ENCODE data around the gene RNU6-1. TPM values are rescaled to one million over a fixed set of nuclear protein-coding genes. Genes with fewer than 3 reads are reported as not detected.

Gene RNU6-1
- total RNA-seq, result not detected in 2 replicates

DNA sequence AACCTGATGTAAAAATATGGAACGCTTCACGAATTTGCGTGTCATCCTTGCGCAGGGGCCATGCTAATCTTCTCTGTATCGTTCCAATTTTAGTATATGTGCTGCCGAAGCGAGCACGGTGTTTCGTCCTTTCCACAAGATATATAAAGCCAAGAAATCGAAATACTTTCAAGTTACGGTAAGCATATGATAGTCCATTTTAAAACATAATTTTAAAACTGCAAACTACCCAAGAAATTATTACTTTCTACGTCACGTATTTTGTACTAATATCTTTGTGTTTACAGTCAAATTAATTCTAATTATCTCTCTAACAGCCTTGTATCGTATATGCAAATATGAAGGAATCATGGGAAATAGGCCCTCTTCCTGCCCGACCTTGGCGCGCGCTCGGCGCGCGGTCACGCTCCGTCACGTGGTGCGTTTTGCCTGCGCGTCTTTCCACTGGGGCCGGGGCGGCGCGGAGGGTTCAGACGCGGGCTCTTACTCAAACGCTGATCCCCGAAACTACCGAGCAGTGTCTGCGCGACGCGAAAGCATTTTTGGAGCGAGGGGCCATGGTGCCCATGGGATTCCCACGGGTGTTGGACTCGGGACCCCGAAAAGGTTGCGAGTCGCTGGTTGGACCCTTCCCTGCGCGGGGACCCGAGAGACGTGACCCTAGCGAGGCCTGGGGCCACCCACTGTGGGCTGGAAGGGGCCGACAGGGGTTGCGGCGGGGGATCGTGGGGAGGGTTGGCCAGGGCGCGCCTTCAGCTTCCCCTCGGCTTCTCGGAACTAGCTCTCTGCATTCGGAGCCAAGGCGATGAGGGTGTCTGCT is at the start of gene RNU6-1:
TSS of gene RNU6-1 (minus strand) at position 117 of the 820 bp plus-strand sequence.
- H3K4me3 Mint-ChIP-seq, result peak within 1 kb of the TSS; percentile 95
- intact Hi-C loops (cut with micrococcal nuclease), result loop anchor here (2.0 to 10.0 kb wide), 6 partner anchors 78 to 1135 kb away; partner anchors contain the start of genes C15orf61, MAP2K5, PIAS1 and SMAD6
- peaks cover 35% of the 10 kb centered on the region for H3K27me3 Mint-ChIP-seq
- peak; percentile 99 for DNase-seq
- H3K36me3 Mint-ChIP-seq (ENCODE audit: low read depth), result peaks cover 3% of the 10 kb centered on the region
- no peaks in the 10 kb centered on the region for H3K9me3 Mint-ChIP-seq
- H3K4me1 Mint-ChIP-seq, result peaks cover 27% of the 10 kb centered on the region
- H3K27ac Mint-ChIP-seq, result peak within 1 kb of the TSS; percentile 98

DNA sequence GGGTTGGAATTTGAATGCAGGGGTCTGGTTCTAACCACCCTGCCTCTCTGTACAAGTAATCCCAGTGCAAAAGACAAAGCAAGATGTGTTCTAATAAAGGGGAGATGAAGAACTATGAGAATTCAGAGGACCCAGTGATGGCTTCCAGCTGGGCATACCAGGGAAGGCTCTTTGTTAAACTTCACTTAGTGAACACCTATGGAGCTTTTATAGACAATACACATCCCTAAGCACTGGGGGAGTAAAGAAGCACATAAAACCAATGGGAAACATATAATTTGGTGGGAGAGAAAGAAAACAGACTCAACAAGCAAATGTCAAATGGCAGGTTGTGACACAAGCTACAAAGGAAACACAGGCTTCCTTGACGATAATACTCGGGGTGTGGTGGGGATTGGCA is 47.9 kb upstream of the RNU6-1 start:
- Mint-ChIP-seq H3K27ac (no peak overlapping the region), H3K4me3 (no peak overlapping the region), H3K36me3 (ENCODE audit: low read depth) (no peaks in the 10 kb centered on the region), H3K27me3 (peaks cover 19% of the 10 kb centered on the region), H3K9me3 (peaks cover 15% of the 10 kb centered on the region), H3K4me1 (peaks cover 9% of the 10 kb centered on the region)
- DNase-seq, result no peak
- intact Hi-C loops (cut with micrococcal nuclease), result no loop called here

DNA sequence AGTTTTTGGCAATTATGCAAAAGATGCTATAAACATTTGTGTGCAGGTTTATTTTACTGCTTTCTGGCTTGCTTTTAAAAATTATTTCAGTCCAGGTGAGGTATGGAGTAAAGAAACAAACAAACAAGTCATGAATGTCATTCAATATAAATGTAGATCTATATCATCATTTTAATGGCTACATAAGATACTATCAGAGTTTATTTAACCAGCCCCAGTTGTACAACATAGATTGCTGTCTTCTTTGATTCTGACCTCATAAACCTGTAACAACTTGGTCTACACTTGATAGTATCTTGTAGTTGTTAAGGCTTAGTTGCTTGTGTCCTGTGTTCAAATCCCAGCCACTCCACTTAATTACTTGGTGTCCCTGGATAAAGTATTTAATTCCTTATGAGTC is 46.0 kb upstream of the RNU6-1 start:
- intact Hi-C loops (cut with micrococcal nuclease), result no loop called here
- Mint-ChIP-seq H3K27ac (no peak overlapping the region), H3K4me3 (no peak overlapping the region)

DNA sequence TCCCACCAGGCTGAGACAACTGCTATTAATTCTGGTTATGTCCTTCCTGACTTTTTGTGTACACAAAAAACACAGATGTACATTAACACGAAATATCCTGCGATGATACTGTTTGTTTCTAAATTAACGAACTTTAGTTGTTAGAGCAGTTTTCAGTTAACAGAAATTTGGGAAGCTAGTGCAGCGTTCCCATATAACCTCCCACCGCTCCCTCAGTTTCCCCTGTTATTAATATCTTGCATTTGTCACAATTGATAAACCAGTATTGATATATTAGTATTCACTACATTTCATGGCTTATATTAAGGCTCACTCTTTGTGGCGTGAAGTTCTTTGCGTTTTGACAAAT is 45.3 kb upstream of the RNU6-1 start:
- Mint-ChIP-seq H3K4me1 (peaks cover 16% of the 10 kb centered on the region), H3K4me3 (peak overlapping the region; percentile 78), H3K9me3 (peaks cover 7% of the 10 kb centered on the region), H3K36me3 (ENCODE audit: low read depth) (no peaks in the 10 kb centered on the region), H3K27ac (no peak overlapping the region), H3K27me3 (peaks cover 24% of the 10 kb centered on the region)
- intact Hi-C loops (cut with micrococcal nuclease), result no loop called here
- DNase-seq, result no peak

More for the DNA sequence above, 46.0 kb upstream of the RNU6-1 start:
- no peaks in the 10 kb centered on the region for H3K36me3 Mint-ChIP-seq (ENCODE audit: low read depth)
- peaks cover 24% of the 10 kb centered on the region for H3K27me3 Mint-ChIP-seq
- DNase-seq, result no peak
- peaks cover 16% of the 10 kb centered on the region for H3K4me1 Mint-ChIP-seq
- peaks cover 8% of the 10 kb centered on the region for H3K9me3 Mint-ChIP-seq

DNA sequence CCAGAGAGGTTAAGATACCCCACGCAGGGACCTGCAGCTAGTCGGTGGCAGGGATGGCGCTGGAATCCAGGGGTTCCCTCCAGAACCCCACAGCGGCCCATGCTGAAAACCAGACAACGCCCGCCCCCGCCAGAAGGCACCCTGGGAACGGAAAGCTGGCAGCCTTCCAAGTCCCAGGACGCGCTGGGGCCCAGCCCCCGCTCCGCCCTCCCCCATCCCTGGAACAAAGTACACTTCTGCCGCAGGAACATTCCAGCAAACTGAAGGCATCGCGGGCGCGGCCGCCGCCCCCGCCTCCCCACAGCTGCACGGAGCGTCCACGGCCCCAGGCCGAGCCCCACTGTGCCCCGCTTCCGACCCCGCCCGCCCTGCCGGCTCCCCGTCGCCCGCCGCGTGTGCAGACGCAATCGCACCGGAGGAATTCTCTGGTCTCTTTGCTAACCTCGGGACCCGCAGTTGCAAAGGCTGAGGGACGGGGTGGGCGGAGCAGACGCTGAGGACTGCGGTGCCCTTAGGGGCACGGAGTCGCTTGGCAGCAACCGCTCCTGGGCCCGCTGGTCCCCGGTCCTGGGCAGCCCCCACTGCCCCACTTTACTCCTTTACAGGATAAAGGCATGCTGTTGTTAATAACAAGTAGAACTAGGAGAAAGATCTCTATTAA is 44.8 kb upstream of the RNU6-1 start:
- Mint-ChIP-seq H3K27me3 (peaks cover 24% of the 10 kb centered on the region), H3K27ac (no peak overlapping the region), H3K36me3 (ENCODE audit: low read depth) (no peaks in the 10 kb centered on the region), H3K4me1 (peaks cover 12% of the 10 kb centered on the region), H3K9me3 (peaks cover 2% of the 10 kb centered on the region), H3K4me3 (peak overlapping the region; percentile 78)
- intact Hi-C loops (cut with micrococcal nuclease), result no loop called here
- peak; percentile 73 for DNase-seq

- Mint-ChIP-seq H3K36me3 (ENCODE audit: low read depth) (no peaks in the 10 kb centered on the region), H3K4me1 (peaks cover 9% of the 10 kb centered on the region)
These were observed 44.2 kb upstream of the RNU6-1 start for GRCh38 chr15:67884009-67884408.

GRCh38 chr15:67883234-67883773 is 43.5 kb upstream of the RNU6-1 start:
- H3K27ac Mint-ChIP-seq, result no peak overlapping the region
- no peak for DNase-seq
- no peaks in the 10 kb centered on the region for H3K9me3 Mint-ChIP-seq
- intact Hi-C loops (cut with micrococcal nuclease), result no loop called here
- peaks cover 9% of the 10 kb centered on the region for H3K4me1 Mint-ChIP-seq
- H3K27me3 Mint-ChIP-seq, result peaks cover 22% of the 10 kb centered on the region
- H3K36me3 Mint-ChIP-seq (ENCODE audit: low read depth), result no peaks in the 10 kb centered on the region
- H3K4me3 Mint-ChIP-seq, result no peak overlapping the region

More at GRCh38 chr15:67884009-67884408, 44.2 kb upstream of the RNU6-1 start:
- Mint-ChIP-seq H3K27ac (no peak overlapping the region), H3K4me3 (peak overlapping the region; percentile 78), H3K9me3 (no peaks in the 10 kb centered on the region), H3K27me3 (peaks cover 26% of the 10 kb centered on the region)
- intact Hi-C loops (cut with micrococcal nuclease), result no loop called here
- DNase-seq, result no peak

DNA sequence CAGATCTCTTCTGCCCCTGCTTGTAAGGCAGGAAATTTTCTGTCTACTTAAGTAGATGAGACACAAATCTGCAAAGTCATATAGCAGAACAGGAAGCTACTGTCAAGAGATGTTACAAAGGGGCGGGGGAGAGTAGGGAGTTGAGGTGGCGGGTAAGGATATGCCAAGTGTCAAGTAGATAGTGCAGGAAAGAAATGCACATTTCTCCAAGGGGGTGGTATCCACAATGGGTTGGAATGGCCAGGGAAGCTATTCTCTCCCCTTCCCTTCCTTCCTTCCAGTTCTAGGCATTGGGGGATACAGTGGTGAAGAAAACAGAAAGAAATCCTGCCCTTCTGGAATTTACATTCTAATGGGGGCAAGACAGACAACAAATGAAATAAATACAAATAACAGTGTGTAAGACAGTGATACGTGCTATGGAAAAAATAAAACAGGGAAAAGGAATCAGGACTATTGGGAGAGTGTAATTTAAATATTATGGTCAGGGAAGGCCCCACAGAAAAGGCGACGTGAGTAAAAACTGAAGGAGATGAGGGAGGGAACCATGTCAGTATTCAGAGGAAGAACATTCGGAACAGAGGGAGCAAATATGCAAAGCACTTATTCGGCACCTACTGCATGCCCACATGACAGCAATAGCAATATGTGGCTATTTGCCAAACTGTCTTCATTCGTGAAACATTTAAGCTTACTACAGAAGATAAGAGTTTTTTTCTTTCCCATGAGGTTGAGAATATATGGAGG is 42.8 kb upstream of the RNU6-1 start:
- Mint-ChIP-seq H3K4me3 (no peak overlapping the region), H3K9me3 (no peaks in the 10 kb centered on the region), H3K4me1 (peaks cover 9% of the 10 kb centered on the region), H3K27me3 (peaks cover 21% of the 10 kb centered on the region), H3K36me3 (ENCODE audit: low read depth) (no peaks in the 10 kb centered on the region), H3K27ac (peak overlapping the region; percentile 34)
- intact Hi-C loops (cut with micrococcal nuclease), result no loop called here
- DNase-seq, result peak; percentile 63

DNA sequence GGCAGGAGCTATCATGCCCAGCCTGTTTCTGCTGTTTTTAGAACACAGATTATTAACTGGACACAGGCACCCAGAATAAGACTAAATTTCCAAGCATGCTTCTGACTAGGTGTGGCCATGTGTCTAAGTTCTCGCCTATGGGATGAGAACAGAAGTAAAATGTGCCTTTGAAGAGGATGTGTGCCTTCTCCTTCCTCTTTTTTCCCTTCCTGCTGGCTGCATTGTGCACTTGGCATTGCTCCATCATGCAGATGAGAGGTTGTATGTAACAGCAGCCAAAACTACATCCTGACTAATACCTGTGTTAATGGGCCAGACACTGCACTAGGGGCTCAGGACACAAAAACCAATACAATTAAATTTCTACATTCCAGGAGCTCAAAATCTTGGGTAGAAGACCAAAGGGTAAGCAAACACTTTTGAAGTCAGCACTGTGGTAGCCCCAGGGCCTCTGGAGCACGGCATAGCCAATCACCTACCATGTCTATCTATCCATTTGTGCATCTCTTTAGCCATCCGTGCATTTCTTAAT is 40.9 kb upstream of the RNU6-1 start:
- intact Hi-C loops (cut with micrococcal nuclease), result no loop called here
- no peaks in the 10 kb centered on the region for H3K36me3 Mint-ChIP-seq (ENCODE audit: low read depth)
- H3K4me1 Mint-ChIP-seq, result peaks cover 9% of the 10 kb centered on the region
- no peak overlapping the region for H3K27ac Mint-ChIP-seq
- H3K9me3 Mint-ChIP-seq, result no peaks in the 10 kb centered on the region
- no peak overlapping the region for H3K4me3 Mint-ChIP-seq
- DNase-seq, result no peak
- peaks cover 17% of the 10 kb centered on the region for H3K27me3 Mint-ChIP-seq

- Mint-ChIP-seq H3K9me3 (no peaks in the 10 kb centered on the region), H3K4me1 (peaks cover 7% of the 10 kb centered on the region), H3K36me3 (ENCODE audit: low read depth) (no peaks in the 10 kb centered on the region), H3K27ac (no peak overlapping the region), H3K4me3 (no peak overlapping the region), H3K27me3 (peaks cover 13% of the 10 kb centered on the region)
- DNase-seq, result no peak
- intact Hi-C loops (cut with micrococcal nuclease), result no loop called here
These were observed 39.7 kb upstream of the RNU6-1 start for GRCh38 chr15:67879440-67880129.

GRCh38 chr15:67878712-67879206 is 38.9 kb upstream of the RNU6-1 start:
- no peak for DNase-seq
- peaks cover 2% of the 10 kb centered on the region for H3K9me3 Mint-ChIP-seq
- intact Hi-C loops (cut with micrococcal nuclease), result no loop called here
- no peaks in the 10 kb centered on the region for H3K36me3 Mint-ChIP-seq (ENCODE audit: low read depth)
- H3K4me1 Mint-ChIP-seq, result peaks cover 7% of the 10 kb centered on the region
- H3K27ac Mint-ChIP-seq, result no peak overlapping the region
- H3K27me3 Mint-ChIP-seq, result peaks cover 17% of the 10 kb centered on the region
- no peak overlapping the region for H3K4me3 Mint-ChIP-seq

GRCh38 chr15:67873777-67874176 is 33.9 kb upstream of the RNU6-1 start:
- intact Hi-C loops (cut with micrococcal nuclease), result no loop called here
- H3K9me3 Mint-ChIP-seq, result peaks cover 20% of the 10 kb centered on the region
- H3K4me3 Mint-ChIP-seq, result no peak overlapping the region

DNA sequence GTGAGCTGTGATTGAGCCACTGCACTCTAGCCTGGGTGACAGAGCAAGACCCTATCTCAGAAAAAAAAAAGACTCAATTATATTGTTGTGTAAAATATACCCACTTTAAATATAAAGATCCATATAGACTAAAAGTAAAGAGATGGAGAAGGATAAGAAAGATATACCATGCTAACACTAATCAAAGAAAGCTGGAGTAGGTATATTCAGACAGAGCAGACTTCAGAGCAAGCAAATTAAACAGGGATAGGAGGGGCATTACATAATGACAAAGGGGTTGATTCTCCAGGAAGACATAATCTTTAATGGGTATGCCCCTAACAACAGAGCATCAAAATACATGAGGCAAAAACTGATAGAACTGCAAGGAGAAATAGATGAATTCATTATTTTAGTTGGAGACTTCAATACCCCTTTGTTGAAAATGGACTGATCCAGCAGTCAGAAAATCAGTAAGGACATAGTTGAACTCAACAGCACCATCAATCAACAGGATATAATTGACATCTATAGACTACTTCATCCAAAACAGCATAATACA is 31.1 kb upstream of the RNU6-1 start:
- H3K27me3 Mint-ChIP-seq, result peaks cover 45% of the 10 kb centered on the region
- intact Hi-C loops (cut with micrococcal nuclease), result no loop called here
- no peak overlapping the region for H3K27ac Mint-ChIP-seq
- no peak for DNase-seq
- no peaks in the 10 kb centered on the region for H3K4me1 Mint-ChIP-seq
- no peaks in the 10 kb centered on the region for H3K36me3 Mint-ChIP-seq (ENCODE audit: low read depth)
- H3K9me3 Mint-ChIP-seq, result peaks cover 20% of the 10 kb centered on the region
- no peak overlapping the region for H3K4me3 Mint-ChIP-seq

More at GRCh38 chr15:67873777-67874176, 33.9 kb upstream of the RNU6-1 start:
- Mint-ChIP-seq H3K27ac (no peak overlapping the region), H3K4me1 (no peaks in the 10 kb centered on the region), H3K27me3 (peaks cover 30% of the 10 kb centered on the region), H3K36me3 (ENCODE audit: low read depth) (no peaks in the 10 kb centered on the region)
- DNase-seq, result no peak
